ENCODE data around the gene TMPRSS7.

DNA sequence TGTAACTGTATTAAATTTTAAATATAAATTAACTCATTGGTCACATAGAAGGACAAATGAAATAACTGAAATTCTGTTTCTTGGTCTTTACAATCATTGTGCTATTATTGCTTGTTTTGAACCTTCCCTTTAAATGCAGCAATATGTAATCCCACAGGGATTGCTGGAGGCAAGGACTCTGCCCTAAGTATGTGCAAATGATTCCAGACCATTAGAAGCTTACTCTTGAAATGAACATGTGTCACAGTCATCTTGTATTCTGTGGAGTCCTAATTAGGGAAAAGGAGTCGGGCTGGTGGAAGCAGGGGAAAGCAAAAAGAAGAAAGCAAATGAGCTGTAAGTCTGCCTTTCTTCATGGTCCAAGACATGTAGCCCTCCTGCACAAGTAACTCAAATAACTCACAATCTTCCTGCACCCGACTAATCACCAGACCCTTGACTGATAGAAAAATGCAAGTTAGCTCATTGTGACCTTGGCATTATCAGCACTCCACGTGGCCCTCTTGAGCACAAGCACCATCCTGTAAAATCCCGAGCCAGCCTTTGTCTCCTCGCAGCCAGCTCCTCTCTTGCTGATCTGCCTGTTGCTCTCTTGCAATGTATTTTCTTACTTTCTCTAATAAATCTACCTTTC is 2.3 kb upstream of the TMPRSS7 start:
- no peak for TF ChIP-seq POLR2AphosphoS5 (IDR thresholded peaks at IDR 0.05; ENCODE audit: low read depth, low read length)
- TF ChIP-seq, protein P1, sequence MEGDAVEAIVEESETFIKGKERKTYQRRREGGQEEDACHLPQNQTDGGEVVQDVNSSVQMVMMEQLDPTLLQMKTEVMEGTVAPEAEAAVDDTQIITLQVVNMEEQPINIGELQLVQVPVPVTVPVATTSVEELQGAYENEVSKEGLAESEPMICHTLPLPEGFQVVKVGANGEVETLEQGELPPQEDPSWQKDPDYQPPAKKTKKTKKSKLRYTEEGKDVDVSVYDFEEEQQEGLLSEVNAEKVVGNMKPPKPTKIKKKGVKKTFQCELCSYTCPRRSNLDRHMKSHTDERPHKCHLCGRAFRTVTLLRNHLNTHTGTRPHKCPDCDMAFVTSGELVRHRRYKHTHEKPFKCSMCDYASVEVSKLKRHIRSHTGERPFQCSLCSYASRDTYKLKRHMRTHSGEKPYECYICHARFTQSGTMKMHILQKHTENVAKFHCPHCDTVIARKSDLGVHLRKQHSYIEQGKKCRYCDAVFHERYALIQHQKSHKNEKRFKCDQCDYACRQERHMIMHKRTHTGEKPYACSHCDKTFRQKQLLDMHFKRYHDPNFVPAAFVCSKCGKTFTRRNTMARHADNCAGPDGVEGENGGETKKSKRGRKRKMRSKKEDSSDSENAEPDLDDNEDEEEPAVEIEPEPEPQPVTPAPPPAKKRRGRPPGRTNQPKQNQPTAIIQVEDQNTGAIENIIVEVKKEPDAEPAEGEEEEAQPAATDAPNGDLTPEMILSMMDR (IDR thresholded peaks at IDR 0.05) = no peak
- TF ChIP-seq, protein P2, sequence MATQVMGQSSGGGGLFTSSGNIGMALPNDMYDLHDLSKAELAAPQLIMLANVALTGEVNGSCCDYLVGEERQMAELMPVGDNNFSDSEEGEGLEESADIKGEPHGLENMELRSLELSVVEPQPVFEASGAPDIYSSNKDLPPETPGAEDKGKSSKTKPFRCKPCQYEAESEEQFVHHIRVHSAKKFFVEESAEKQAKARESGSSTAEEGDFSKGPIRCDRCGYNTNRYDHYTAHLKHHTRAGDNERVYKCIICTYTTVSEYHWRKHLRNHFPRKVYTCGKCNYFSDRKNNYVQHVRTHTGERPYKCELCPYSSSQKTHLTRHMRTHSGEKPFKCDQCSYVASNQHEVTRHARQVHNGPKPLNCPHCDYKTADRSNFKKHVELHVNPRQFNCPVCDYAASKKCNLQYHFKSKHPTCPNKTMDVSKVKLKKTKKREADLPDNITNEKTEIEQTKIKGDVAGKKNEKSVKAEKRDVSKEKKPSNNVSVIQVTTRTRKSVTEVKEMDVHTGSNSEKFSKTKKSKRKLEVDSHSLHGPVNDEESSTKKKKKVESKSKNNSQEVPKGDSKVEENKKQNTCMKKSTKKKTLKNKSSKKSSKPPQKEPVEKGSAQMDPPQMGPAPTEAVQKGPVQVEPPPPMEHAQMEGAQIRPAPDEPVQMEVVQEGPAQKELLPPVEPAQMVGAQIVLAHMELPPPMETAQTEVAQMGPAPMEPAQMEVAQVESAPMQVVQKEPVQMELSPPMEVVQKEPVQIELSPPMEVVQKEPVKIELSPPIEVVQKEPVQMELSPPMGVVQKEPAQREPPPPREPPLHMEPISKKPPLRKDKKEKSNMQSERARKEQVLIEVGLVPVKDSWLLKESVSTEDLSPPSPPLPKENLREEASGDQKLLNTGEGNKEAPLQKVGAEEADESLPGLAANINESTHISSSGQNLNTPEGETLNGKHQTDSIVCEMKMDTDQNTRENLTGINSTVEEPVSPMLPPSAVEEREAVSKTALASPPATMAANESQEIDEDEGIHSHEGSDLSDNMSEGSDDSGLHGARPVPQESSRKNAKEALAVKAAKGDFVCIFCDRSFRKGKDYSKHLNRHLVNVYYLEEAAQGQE (IDR thresholded peaks at IDR 0.05; ENCODE audit: insufficient read depth in 1 of 2, low read depth in 2 of 2, low read length in 1 of 2) = no peak
